Measurements from ENCODE around the gene NDUFA8. TPM values are rescaled to one million over a fixed set of nuclear protein-coding genes. Genes with fewer than 3 reads are reported as not detected.

Gene NDUFA8
- total RNA-seq, 1 experiment from 2014 or later, result 52.5 TPM

DNA sequence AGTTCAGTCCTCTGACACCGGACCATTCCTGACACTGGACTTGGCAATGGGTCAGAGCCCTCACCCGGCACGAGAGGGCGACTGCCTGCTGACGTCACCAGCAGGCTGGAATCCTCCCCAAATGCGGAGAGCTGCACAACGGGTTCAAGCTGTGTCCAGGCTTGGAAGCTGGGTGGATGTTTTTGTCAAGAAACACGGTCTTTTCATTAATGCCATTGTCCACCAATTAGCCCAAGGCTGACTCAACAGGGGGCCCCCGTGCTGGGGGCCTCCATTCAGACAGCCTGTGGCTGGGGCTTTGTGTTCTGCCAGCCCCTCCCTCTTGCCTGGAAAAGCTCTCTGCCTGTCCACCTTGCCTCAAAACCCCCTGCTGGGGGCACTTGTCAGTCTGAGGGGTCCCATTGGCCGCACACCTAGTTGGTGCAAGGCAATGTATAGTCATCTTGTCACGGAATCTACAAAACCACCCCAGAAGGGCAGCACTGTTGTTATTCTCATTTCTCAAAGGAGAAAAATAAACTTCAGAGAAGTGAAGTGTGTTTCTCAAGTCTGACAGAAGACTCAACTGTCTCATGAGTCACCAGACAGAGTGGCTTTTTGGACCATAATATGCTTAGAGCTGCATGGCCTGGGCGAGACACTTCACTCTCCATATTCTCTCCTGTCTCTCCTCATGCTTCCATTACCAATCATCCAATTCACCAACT lies 24.6 kb downstream of the NDUFA8 start:
- BruUV-seq (replicated peaks), result no TSS peak
- no peaks in the 10 kb centered on the region for H3K36me3 Mint-ChIP-seq (ENCODE audit: insufficient read depth, unreplicated experiment)
- no peak for DNase-seq (ENCODE audit: unreplicated experiment)
- ChIA-PET POLR2A (interaction anchor here (0.6 to 1.2 kb wide), 3 partner anchors 28 to 134 kb away, joined by 3 read pairs; no protein-coding TSS in a partner anchor), CTCF (interaction anchor here (0.6 to 7.5 kb wide), 6 partner anchors 12 to 1417 kb away, joined by 3 to 75 read pairs (median 4); no protein-coding TSS in a partner anchor)
- H3K27me3 Mint-ChIP-seq (ENCODE audit: insufficient read depth, unreplicated experiment), result no peaks in the 10 kb centered on the region
- no peaks in the 10 kb centered on the region for H3K9me3 Mint-ChIP-seq (ENCODE audit: unreplicated experiment)
- intact Hi-C loops (cut with micrococcal nuclease), result no loop called here
- TF ChIP-seq, protein P1, sequence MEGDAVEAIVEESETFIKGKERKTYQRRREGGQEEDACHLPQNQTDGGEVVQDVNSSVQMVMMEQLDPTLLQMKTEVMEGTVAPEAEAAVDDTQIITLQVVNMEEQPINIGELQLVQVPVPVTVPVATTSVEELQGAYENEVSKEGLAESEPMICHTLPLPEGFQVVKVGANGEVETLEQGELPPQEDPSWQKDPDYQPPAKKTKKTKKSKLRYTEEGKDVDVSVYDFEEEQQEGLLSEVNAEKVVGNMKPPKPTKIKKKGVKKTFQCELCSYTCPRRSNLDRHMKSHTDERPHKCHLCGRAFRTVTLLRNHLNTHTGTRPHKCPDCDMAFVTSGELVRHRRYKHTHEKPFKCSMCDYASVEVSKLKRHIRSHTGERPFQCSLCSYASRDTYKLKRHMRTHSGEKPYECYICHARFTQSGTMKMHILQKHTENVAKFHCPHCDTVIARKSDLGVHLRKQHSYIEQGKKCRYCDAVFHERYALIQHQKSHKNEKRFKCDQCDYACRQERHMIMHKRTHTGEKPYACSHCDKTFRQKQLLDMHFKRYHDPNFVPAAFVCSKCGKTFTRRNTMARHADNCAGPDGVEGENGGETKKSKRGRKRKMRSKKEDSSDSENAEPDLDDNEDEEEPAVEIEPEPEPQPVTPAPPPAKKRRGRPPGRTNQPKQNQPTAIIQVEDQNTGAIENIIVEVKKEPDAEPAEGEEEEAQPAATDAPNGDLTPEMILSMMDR (IDR thresholded peaks at IDR 0.05; ENCODE audit: unreplicated experiment), result no peak
- H3K4me3 Mint-ChIP-seq (ENCODE audit: unreplicated experiment), result no peak overlapping the region
- H3K4me1 Mint-ChIP-seq (ENCODE audit: insufficient read depth, unreplicated experiment), result no peaks in the 10 kb centered on the region
- H3K27ac Mint-ChIP-seq (ENCODE audit: low read depth, unreplicated experiment), result no peak overlapping the region

DNA sequence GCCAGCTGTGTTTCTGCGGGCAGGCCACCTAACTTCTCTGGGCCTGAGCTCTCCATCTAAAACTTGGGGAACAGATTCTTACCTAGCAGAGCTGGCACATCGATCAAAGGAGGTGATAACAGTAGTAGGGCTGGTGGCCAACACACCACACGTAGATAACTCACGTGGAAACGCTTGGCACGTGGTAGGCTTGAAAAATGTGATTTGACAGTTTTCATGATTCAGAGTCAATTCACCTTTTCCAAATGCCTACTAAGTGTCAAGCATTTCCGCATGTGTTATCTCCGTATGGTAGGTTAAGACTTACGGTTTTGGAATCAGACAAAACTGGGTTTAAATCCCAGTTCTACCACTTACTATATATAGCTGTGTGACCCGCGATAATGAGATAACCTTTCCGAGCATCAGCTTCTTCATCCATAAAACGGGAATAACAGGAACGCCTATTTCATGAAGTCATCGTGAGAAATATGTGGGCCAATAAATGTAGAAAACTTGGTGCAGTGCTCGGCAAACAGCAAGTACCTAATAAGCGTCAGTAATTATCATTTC lies 25.5 kb downstream of the NDUFA8 start:
- no peaks in the 10 kb centered on the region for H3K9me3 Mint-ChIP-seq (ENCODE audit: unreplicated experiment)
- no peaks in the 10 kb centered on the region for H3K27me3 Mint-ChIP-seq (ENCODE audit: insufficient read depth, unreplicated experiment)
- CTCF ChIA-PET, result interaction anchor here (0.6 to 7.5 kb wide), 6 partner anchors 11 to 730 kb away, joined by 3 to 75 read pairs (median 4); no protein-coding TSS in a partner anchor
- BruUV-seq (replicated peaks), result no TSS peak
- TF ChIP-seq, protein P1 (IDR thresholded peaks at IDR 0.05; ENCODE audit: unreplicated experiment), result no peak
- POLR2A ChIA-PET, result interaction anchor here (1.1 kb wide), 1 partner anchor 12 kb away, joined by 5 read pairs; no protein-coding TSS in a partner anchor
- H3K36me3 Mint-ChIP-seq (ENCODE audit: insufficient read depth, unreplicated experiment), result no peaks in the 10 kb centered on the region
- H3K27ac Mint-ChIP-seq (ENCODE audit: low read depth, unreplicated experiment), result no peak overlapping the region
- H3K4me3 Mint-ChIP-seq (ENCODE audit: unreplicated experiment), result no peak overlapping the region
- no peaks in the 10 kb centered on the region for H3K4me1 Mint-ChIP-seq (ENCODE audit: insufficient read depth, unreplicated experiment)
- intact Hi-C loops (cut with micrococcal nuclease), result no loop called here
- no peak for DNase-seq (ENCODE audit: unreplicated experiment)

DNA sequence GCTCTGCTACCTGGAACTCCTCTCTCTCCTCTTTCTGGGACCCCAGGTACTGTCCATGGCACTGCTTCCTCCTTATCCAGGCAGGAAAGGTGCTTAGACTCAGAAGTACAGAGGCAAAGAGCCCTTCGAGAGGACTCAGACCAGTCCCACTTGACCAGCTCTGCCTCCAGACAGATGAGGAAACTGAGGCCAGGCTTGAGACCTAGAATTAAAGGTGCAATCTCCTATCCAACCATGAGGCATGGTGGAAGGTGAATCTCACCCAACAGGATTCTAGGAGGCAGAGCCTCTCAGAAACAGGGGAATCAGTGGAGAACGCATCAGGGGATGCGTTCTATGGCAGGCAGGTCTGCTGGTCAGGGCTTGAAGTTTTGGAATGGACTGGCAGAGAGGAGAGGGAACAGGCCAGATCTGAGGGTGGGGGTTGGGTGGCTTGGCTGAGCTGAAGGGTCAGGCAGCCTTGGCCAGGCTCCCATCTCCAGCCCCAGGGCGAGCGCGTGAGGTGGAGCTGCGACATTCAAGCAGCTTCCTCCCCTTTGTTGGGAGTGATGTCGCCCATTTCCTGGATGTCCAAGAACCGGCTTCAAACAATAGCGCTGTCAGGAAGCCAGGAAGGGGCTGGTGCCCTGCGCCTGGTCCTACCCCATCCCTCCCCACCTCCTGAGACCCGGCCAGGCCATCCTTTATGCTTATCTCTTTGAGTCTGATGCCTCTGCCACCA lies 26.2 kb downstream of the NDUFA8 start:
- no peak overlapping the region for H3K4me3 Mint-ChIP-seq (ENCODE audit: unreplicated experiment)
- CTCF ChIA-PET, result interaction anchor here (0.6 to 7.5 kb wide), 8 partner anchors 11 to 731 kb away, joined by 3 to 75 read pairs (median 4); no protein-coding TSS in a partner anchor
- intact Hi-C loops (cut with micrococcal nuclease), result no loop called here
- POLR2A ChIA-PET, result interaction anchor here (0.6 to 1.1 kb wide), 2 partner anchors 13 to 154 kb away, joined by 3 to 5 read pairs; no protein-coding TSS in a partner anchor
- TF ChIP-seq, protein P1 (IDR thresholded peaks at IDR 0.05; ENCODE audit: unreplicated experiment), result no peak
- H3K4me1 Mint-ChIP-seq (ENCODE audit: insufficient read depth, unreplicated experiment), result no peaks in the 10 kb centered on the region
- H3K27me3 Mint-ChIP-seq (ENCODE audit: insufficient read depth, unreplicated experiment), result no peaks in the 10 kb centered on the region
- H3K27ac Mint-ChIP-seq (ENCODE audit: low read depth, unreplicated experiment), result no peak overlapping the region
- no TSS peak for BruUV-seq (replicated peaks)
- no peak for DNase-seq (ENCODE audit: unreplicated experiment)
- H3K9me3 Mint-ChIP-seq (ENCODE audit: unreplicated experiment), result no peaks in the 10 kb centered on the region
- H3K36me3 Mint-ChIP-seq (ENCODE audit: insufficient read depth, unreplicated experiment), result no peaks in the 10 kb centered on the region

DNA sequence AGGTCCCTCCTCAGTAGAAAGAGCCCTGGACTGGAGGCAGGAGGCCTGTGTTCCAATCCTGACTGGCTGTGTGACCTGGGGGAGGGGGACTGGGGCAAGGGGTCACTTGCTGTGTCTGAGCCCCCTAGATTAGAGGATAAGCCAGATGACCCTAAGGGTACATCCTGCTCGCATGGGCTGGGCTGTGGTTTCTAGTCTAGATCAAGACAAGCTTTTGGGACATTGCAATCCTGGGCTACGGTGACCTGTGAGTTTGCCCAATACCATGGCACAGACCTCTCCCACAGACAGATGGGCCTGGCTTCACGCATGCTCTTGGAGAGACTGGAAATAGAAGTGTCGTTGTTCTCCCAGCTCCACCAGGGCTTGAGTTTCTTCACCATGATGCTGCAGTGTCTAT lies 27.0 kb downstream of the NDUFA8 start:
- H3K4me1 Mint-ChIP-seq (ENCODE audit: insufficient read depth, unreplicated experiment), result no peaks in the 10 kb centered on the region
- DNase-seq (ENCODE audit: unreplicated experiment), result no peak
- H3K27me3 Mint-ChIP-seq (ENCODE audit: insufficient read depth, unreplicated experiment), result no peaks in the 10 kb centered on the region
- TF ChIP-seq, protein P1 (IDR thresholded peaks at IDR 0.05; ENCODE audit: unreplicated experiment), result no peak
- H3K36me3 Mint-ChIP-seq (ENCODE audit: insufficient read depth, unreplicated experiment), result no peaks in the 10 kb centered on the region
- H3K27ac Mint-ChIP-seq (ENCODE audit: low read depth, unreplicated experiment), result no peak overlapping the region
- CTCF ChIA-PET, result interaction anchor here (0.6 to 7.5 kb wide), 7 partner anchors 10 to 586 kb away, joined by 3 to 75 read pairs (median 4); no protein-coding TSS in a partner anchor
- POLR2A ChIA-PET, result no interaction called here
- no peak overlapping the region for H3K4me3 Mint-ChIP-seq (ENCODE audit: unreplicated experiment)
- no peaks in the 10 kb centered on the region for H3K9me3 Mint-ChIP-seq (ENCODE audit: unreplicated experiment)
- no TSS peak for BruUV-seq (replicated peaks)
- intact Hi-C loops (cut with micrococcal nuclease), result no loop called here
